ENCODE data around the gene KIF6.

KIF6 gene

GRCh38 chr6:39602601-39603519 lies 122.3 kb downstream of the KIF6 start:
- in situ Hi-C loops (cut with MboI; ENCODE audit: low sequenced_read_pairs): no loop called here

GRCh38 chr6:39599973-39600372 lies 125.2 kb downstream of the KIF6 start:
- in situ Hi-C loops (cut with MboI; ENCODE audit: low sequenced_read_pairs): no loop called here

GRCh38 chr6:39599341-39599740 lies 125.9 kb downstream of the KIF6 start:
- in situ Hi-C loops (cut with MboI; ENCODE audit: low sequenced_read_pairs): no loop called here

GRCh38 chr6:39594285-39594684 lies 130.9 kb downstream of the KIF6 start:
- in situ Hi-C loops (cut with MboI; ENCODE audit: low sequenced_read_pairs): no loop called here

GRCh38 chr6:39593646-39594045 lies 131.6 kb downstream of the KIF6 start:
- in situ Hi-C loops (cut with MboI; ENCODE audit: low sequenced_read_pairs): no loop called here

GRCh38 chr6:39590871-39591393 lies 134.3 kb downstream of the KIF6 start:
- in situ Hi-C loops (cut with MboI; ENCODE audit: low sequenced_read_pairs): no loop called here

- in situ Hi-C loops (cut with MboI; ENCODE audit: low sequenced_read_pairs): no loop called here
Measured at GRCh38 chr6:39587080-39587479, 138.1 kb downstream of the KIF6 start.

- in situ Hi-C loops (cut with MboI; ENCODE audit: low sequenced_read_pairs): no loop called here
Measured at GRCh38 chr6:39585641-39586040, 139.6 kb downstream of the KIF6 start.

- in situ Hi-C loops (cut with MboI; ENCODE audit: low sequenced_read_pairs): no loop called here
Measured at GRCh38 chr6:39577446-39578165, 147.6 kb downstream of the KIF6 start.

GRCh38 chr6:39576556-39577303 lies 148.5 kb downstream of the KIF6 start:
- in situ Hi-C loops (cut with MboI; ENCODE audit: low sequenced_read_pairs): no loop called here

- in situ Hi-C loops (cut with MboI; ENCODE audit: low sequenced_read_pairs): no loop called here
Measured at GRCh38 chr6:39574991-39575390, 150.2 kb downstream of the KIF6 start.

- in situ Hi-C loops (cut with MboI; ENCODE audit: low sequenced_read_pairs): no loop called here
Measured at GRCh38 chr6:39573541-39573940, 151.7 kb downstream of the KIF6 start.

- in situ Hi-C loops (cut with MboI; ENCODE audit: low sequenced_read_pairs): no loop called here
Measured at GRCh38 chr6:39572661-39573340, 152.4 kb downstream of the KIF6 start.

GRCh38 chr6:39568896-39569295 lies 156.3 kb downstream of the KIF6 start:
- in situ Hi-C loops (cut with MboI; ENCODE audit: low sequenced_read_pairs): no loop called here

- in situ Hi-C loops (cut with MboI; ENCODE audit: low sequenced_read_pairs): no loop called here
Measured at GRCh38 chr6:39567091-39567490, 158.1 kb downstream of the KIF6 start.

GRCh38 chr6:39566456-39566855 lies 158.8 kb downstream of the KIF6 start:
- in situ Hi-C loops (cut with MboI; ENCODE audit: low sequenced_read_pairs): no loop called here

GRCh38 chr6:39565956-39566355 lies 159.3 kb downstream of the KIF6 start:
- in situ Hi-C loops (cut with MboI; ENCODE audit: low sequenced_read_pairs): no loop called here

- in situ Hi-C loops (cut with MboI; ENCODE audit: low sequenced_read_pairs): no loop called here
Measured at GRCh38 chr6:39563566-39564311, 161.5 kb downstream of the KIF6 start.

GRCh38 chr6:39561536-39562266 lies 163.5 kb downstream of the KIF6 start:
- in situ Hi-C loops (cut with MboI; ENCODE audit: low sequenced_read_pairs): no loop called here

All from HL-60/S4 treated with phorbol 12-myristate 13-acetate at 8.2 ng/mL for 4 days and 3 days (cell line).